GM23338 (cell line): ENCODE results near the gene PPP1R3A.
"Not testable (repeated sequence)": the region's sequence is repeated elsewhere in the genome, so short reads cannot be mapped to it uniquely, and the experiment has no call there.

Source experiments
- CTCF ChIP-seq, 2 experiments: fragments of 200-600 bp in 1 of 2; sonication (generic) in 1 of 2; conservative IDR thresholded peaks; 2 replicates each; pipeline versions ENCODE4 v1.5.1 to v1.6.1; 2016 to 2017; ENCODE audit warnings: antibody characterized with exemption in 2 of 2, low read depth in 2 of 2, mild to moderate bottlenecking in 2 of 2, moderate library complexity in 1 of 2
- ETS1 ChIP-seq: IDR thresholded peaks from 2 replicates; pipeline ENCODE4 v1.6.1; 2016; ENCODE audit warnings: antibody characterized with exemption
- EZH2phosphoT487 ChIP-seq: fragments of 200-600 bp; sonication (generic); IDR thresholded peaks from one replicate; pipeline ENCODE4 v1.8.1; 2018; ENCODE audit warnings: antibody characterized with exemption; ENCODE audit not compliant: unreplicated experiment
- JUNB ChIP-seq: IDR thresholded peaks from one replicate; pipeline ENCODE4 v1.6.1; 2016; ENCODE audit warnings: antibody characterized with exemption; ENCODE audit not compliant: unreplicated experiment
- NANOG ChIP-seq: IDR thresholded peaks from 2 replicates; pipeline ENCODE4 v1.6.1; 2016; ENCODE audit warnings: antibody characterized with exemption, borderline replicate concordance
- POLR2AphosphoS5 ChIP-seq: IDR thresholded peaks from 2 replicates; pipeline ENCODE4 v1.6.1; 2016; ENCODE audit warnings: antibody characterized with exemption, low read depth
- REST ChIP-seq: IDR thresholded peaks from one replicate; pipeline ENCODE4 v1.6.1; 2018; ENCODE audit warnings: antibody characterized with exemption; ENCODE audit not compliant: unreplicated experiment
- ZNF331 ChIP-seq: fragments of 250-450 bp; sonication (Bioruptor Pico); IDR thresholded peaks from 2 replicates; pipeline ENCODE4 v1.5.0; 2020; ENCODE audit warnings: low read depth, mild to moderate bottlenecking, moderate library complexity

- TF ChIP-seq POLR2AphosphoS5; CTCF (conservative IDR thresholded peaks at IDR 0.05; ENCODE audit: low read depth in 2 of 2); NANOG; REST; EZH2phosphoT487; ETS1; ZNF331 (CRISPR knock-in tag); JUNB: not testable (repeated sequence)
These were observed 10.6 kb upstream of the PPP1R3A start for GRCh38 chr7:113929389-113929788.
